Common myeloid progenitor, CD34-positive (primary cell): ENCODE measurements around the gene ARPC1B.
"Not testable (repeated sequence)": the region's sequence is repeated elsewhere in the genome, so short reads cannot be mapped to it uniquely, and the experiment has no call there.

Source experiments
- CTCF ChIA-PET: fragments of 350-600 bp; sonication (Branson Sonifier 250); formaldehyde crosslinking; loops from one replicate; lab custom pipeline; 2021; ENCODE audit warnings: antibody characterized with exemption; lab: Charles Lee
- POLR2A ChIA-PET: fragments of 350-600 bp; sonication (Branson Sonifier 250); formaldehyde crosslinking; loops from one replicate; lab custom pipeline; 2021; ENCODE audit warnings: antibody characterized with exemption; lab: Charles Lee
- DNase-seq, 3 donors: peaks; one replicate each; pipeline versions ENCODE4 v3.0.0 to v3.0.0-alpha.2; 2013
- H3K27ac ChIP-seq, 2 experiments: 1 replicate in 1 of 2; 2 replicates in 1 of 2; pipeline ENCODE4 v1.7.0; 2013; ENCODE audit warnings: inconsistent platforms in 2 of 2, low read length in 2 of 2, mild to moderate bottlenecking in 2 of 2, low read depth in 1 of 2, moderate library complexity in 1 of 2; ENCODE audit not compliant: severe bottlenecking in 2 of 2, insufficient read depth in 1 of 2, poor library complexity in 1 of 2
- H3K27me3 ChIP-seq, 5 experiments: replicated peaks in 2 of 5; 1 replicate in 3 of 5; 2 replicates in 2 of 5; pipeline versions ENCODE4 v1.6.1 to v1.7.0; 2013; ENCODE audit warnings: low read length in 4 of 5, mild to moderate bottlenecking in 2 of 5, moderate library complexity in 2 of 5, inconsistent platforms in 1 of 5; ENCODE audit not compliant: insufficient read depth in 5 of 5, control insufficient read depth in 4 of 5
- H3K36me3 ChIP-seq, 4 experiments: 1 replicate in 2 of 4; 2 replicates in 2 of 4; pipeline versions ENCODE4 v1.6.1 to v1.7.0; 2013; ENCODE audit warnings: low read length in 3 of 4, control low read depth in 1 of 4, mild to moderate bottlenecking in 1 of 4; ENCODE audit not compliant: control insufficient read depth in 4 of 4, insufficient read depth in 4 of 4
- H3K4me1 ChIP-seq, 4 experiments: 1 replicate in 3 of 4; 2 replicates in 1 of 4; pipeline versions ENCODE4 v1.6.1 to v1.7.1; 2013; ENCODE audit warnings: low read length in 3 of 4, mild to moderate bottlenecking in 3 of 4, control low read depth in 1 of 4, inconsistent platforms in 1 of 4, moderate library complexity in 1 of 4; ENCODE audit not compliant: control insufficient read depth in 4 of 4, insufficient read depth in 4 of 4; ENCODE audit errors: control extremely low read depth in 1 of 4
- H3K4me3 ChIP-seq, 7 experiments: 1 replicate in 4 of 7; 2 replicates in 3 of 7; pipeline versions ENCODE4 v1.5.1 to v1.7.0; 2013; ENCODE audit warnings: mild to moderate bottlenecking in 7 of 7, low read length in 6 of 7, moderate library complexity in 6 of 7, inconsistent platforms in 2 of 7, low read depth in 2 of 7, control low read depth in 1 of 7; ENCODE audit not compliant: insufficient read depth in 4 of 7, control insufficient read depth in 1 of 7; ENCODE audit errors: extremely low read depth in 1 of 7
- H3K9me3 ChIP-seq, 5 experiments: 1 replicate in 4 of 5; 2 replicates in 1 of 5; pipeline versions ENCODE4 v1.6.1 to v1.7.1; 2013; ENCODE audit warnings: low read length in 4 of 5, mild to moderate bottlenecking in 2 of 5, inconsistent platforms in 1 of 5, low read depth in 1 of 5, moderate library complexity in 1 of 5; ENCODE audit not compliant: control insufficient read depth in 4 of 5, insufficient read depth in 2 of 5; ENCODE audit errors: control extremely low read depth in 1 of 5
- WGBS: methylation state at CpG from one replicate; pipeline ENCODE4 v1.1.5; 2013; ENCODE audit not compliant: insufficient coverage; 5-methylcytosine and 5-hydroxymethylcytosine counted together

The ARPC1B gene

DNA sequence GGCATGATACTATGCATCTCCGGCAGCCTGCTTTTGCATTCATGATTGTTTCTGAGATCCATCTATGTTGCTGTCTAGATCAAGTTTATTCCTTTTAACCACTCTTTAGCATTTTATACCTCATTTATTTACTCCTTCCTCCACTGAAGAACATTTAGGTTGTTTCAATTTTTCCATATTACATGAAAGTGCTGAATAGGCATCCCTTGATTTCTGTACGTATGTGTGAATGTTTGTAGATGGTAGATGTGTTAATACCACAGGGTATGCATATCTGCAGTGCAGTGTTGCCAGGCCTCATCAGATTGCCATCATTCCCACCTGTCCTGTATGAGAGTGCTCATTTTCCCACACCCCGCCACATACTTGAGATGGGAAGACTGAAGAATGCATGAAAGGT, 34.9 kb upstream of the ARPC1B start:
- no peak for DNase-seq
- CTCF ChIA-PET: interaction anchor here (1.4 kb wide), 1 partner anchor 9 kb away, joined by 3 read pairs; no protein-coding TSS in a partner anchor

DNA sequence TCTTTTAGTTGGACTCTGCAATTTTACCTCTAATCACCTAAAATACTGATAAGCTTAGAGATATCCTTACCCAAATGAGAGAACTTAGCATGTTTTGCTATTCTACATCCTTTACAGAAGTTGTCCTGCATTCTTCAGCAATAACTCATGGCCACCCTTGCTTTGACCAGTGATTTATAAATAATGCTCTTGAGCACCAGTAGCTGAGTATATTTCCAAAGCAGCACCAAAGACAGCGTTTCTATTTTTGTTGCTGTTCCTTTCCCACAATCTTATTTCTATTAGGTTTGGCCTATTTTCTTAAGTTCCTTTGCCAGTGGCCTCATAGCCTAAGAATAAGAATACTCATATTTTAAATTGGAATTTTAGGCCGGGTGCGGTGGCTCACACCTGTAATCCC, 33.9 kb upstream of the ARPC1B start:
- no CpG with 5 or more reads among the region's 3 CpGs for WGBS
- DNase-seq: no peak
- CTCF ChIA-PET: interaction anchor here (0.7 kb wide), 1 partner anchor 77 kb away, joined by 3 read pairs; no protein-coding TSS in a partner anchor
- H3K27me3 ChIP-seq: no peaks in the 10 kb centered on the region
- peaks cover 14 to 72% (median 43%) of the 10 kb centered on the region in 4 experiments for H3K36me3 ChIP-seq
- H3K9me3 ChIP-seq: no peaks in the 10 kb centered on the region
- no peaks in the 10 kb centered on the region for H3K4me1 ChIP-seq
- no peak overlapping the region for H3K4me3 ChIP-seq
- H3K27ac ChIP-seq: no peak overlapping the region
- POLR2A ChIA-PET: no interaction called here

More for the DNA sequence above, 34.9 kb upstream of the ARPC1B start:
- Histone ChIP-seq H3K36me3 (peaks cover 14 to 66% (median 45%) of the 10 kb centered on the region in 4 experiments), H3K4me3 (no peak overlapping the region), H3K27me3 (no peaks in the 10 kb centered on the region), H3K27ac (no peak overlapping the region), H3K4me1 (no peaks in the 10 kb centered on the region), H3K9me3 (no peaks in the 10 kb centered on the region)
- 100% methylated on average over 1 of the region's 3 CpGs for WGBS
- POLR2A ChIA-PET: interaction anchor here (0.7 kb wide), 1 partner anchor 35 kb away, joined by 4 read pairs; the partner anchor contains the start of gene ARPC1B

DNA sequence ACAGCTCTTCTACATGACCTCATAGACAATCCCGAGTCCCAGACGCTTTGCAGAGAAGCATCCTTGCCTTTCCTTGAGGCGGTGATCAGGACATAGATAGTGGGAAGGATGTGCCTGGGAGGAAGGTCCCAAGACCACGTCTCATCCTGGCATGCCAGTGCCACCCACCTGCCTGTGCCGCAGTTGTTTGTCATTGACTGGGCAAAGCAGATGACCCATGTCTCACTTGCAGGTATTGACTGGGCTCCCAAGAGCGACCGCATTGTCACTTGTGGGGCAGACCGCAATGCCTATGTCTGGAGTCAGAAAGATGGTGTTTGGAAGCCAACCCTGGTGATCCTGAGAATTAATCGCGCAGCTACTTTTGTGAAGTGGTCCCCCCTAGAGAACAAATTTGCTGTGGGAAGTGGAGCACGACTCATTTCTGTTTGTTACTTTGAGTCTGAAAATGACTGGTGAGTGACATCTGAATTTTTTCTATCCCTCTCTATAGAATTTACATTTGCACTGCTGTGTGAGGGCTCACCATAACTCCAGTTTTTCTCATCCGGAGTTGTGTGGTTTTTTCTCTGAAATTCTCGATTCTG, 30.4 kb upstream of the ARPC1B start:
- ChIA-PET POLR2A (no interaction called here), CTCF (interaction anchor here (1.0 kb wide), 1 partner anchor 16 kb away, joined by 4 read pairs; no protein-coding TSS in a partner anchor)
- Histone ChIP-seq H3K27ac (peak overlapping the region in 1 of 2 experiments; percentile 11), H3K4me1 (no peaks in the 10 kb centered on the region), H3K27me3 (no peaks in the 10 kb centered on the region), H3K9me3 (no peaks in the 10 kb centered on the region), H3K4me3 (no peak overlapping the region), H3K36me3 (peaks cover 17 to 73% (median 41%) of the 10 kb centered on the region in 4 experiments)
- DNase-seq: no peak
- WGBS: 95% methylated on average over 8 of the region's 13 CpGs

- H3K27ac ChIP-seq, DNase-seq, H3K4me1 ChIP-seq, H3K27me3 ChIP-seq, H3K4me3 ChIP-seq, POLR2A ChIA-PET, H3K9me3 ChIP-seq: not testable (repeated sequence)
- WGBS: no CpG with 5 or more reads among the region's 3 CpGs
- peaks cover 12 to 76% (median 50%) of the 10 kb centered on the region in 4 experiments for H3K36me3 ChIP-seq
- CTCF ChIA-PET: interaction anchor here (1.5 to 1.6 kb wide), 2 partner anchors 11 to 15 kb away, joined by 4 to 8 read pairs; no protein-coding TSS in a partner anchor
Observed at GRCh38 chr7:99350641-99351040, 23.9 kb upstream of the ARPC1B start.

- H3K27ac ChIP-seq: no peak overlapping the region
- H3K4me3 ChIP-seq: no peak overlapping the region
- no peaks in the 10 kb centered on the region for H3K27me3 ChIP-seq
- no peaks in the 10 kb centered on the region for H3K4me1 ChIP-seq
- ChIA-PET CTCF (interaction anchor here (1.0 to 1.1 kb wide), 2 partner anchors 12 to 15 kb away, joined by 3 to 4 read pairs; no protein-coding TSS in a partner anchor), POLR2A (no interaction called here)
- no peak for DNase-seq
- H3K9me3 ChIP-seq: no peaks in the 10 kb centered on the region
- peaks cover 14 to 78% (median 55%) of the 10 kb centered on the region in 4 experiments for H3K36me3 ChIP-seq
- WGBS: no CpG with 5 or more reads among the region's 5 CpGs
Observed at GRCh38 chr7:99352247-99352646, 22.3 kb upstream of the ARPC1B start.

GRCh38 chr7:99355098-99355497, 19.4 kb upstream of the ARPC1B start:
- peaks cover 22 to 78% (median 56%) of the 10 kb centered on the region in 4 experiments for H3K36me3 ChIP-seq
- CTCF ChIA-PET: no interaction called here
- H3K27me3 ChIP-seq: no peaks in the 10 kb centered on the region
- no peak for DNase-seq
- 99% methylated on average over 6 of the region's 7 CpGs for WGBS
- POLR2A ChIA-PET: interaction anchor here (0.6 kb wide), 1 partner anchor 26 kb away, joined by 3 read pairs; no protein-coding TSS in a partner anchor
- no peaks in the 10 kb centered on the region for H3K4me1 ChIP-seq
- no peaks in the 10 kb centered on the region for H3K9me3 ChIP-seq
- H3K4me3 ChIP-seq: no peak overlapping the region
- no peak overlapping the region for H3K27ac ChIP-seq
